SU-DHL-6 (cell line): Measurements from ENCODE around the gene FMN1.

ENCODE experiments used
- H2AFZ ChIP-seq: fragments of 200-600 bp; sonication (generic); 2 replicates; pipeline ENCODE4 v1.6.1; 2014; ENCODE audit warnings: low read depth, mild to moderate bottlenecking, moderate library complexity, mixed read lengths, antibody characterized with exemption, low read length; ENCODE audit not compliant: severe bottlenecking
- H3F3A ChIP-seq: fragments of 200-600 bp; shearing (Covaris generic); 2 replicates; pipeline ENCODE4 v1.6.0; 2016; ENCODE audit warnings: antibody characterized with exemption, mild to moderate bottlenecking; ENCODE audit not compliant: insufficient read depth
- H3K27ac ChIP-seq: fragments of 200-600 bp; sonication (generic); 2 replicates; pipeline ENCODE4 v1.5.1; 2016; ENCODE audit warnings: low read depth, mild to moderate bottlenecking, low read length, moderate library complexity, mixed read lengths
- H3K27me3 ChIP-seq: fragments of 200-600 bp; sonication (generic), shearing (Covaris generic); 2 replicates; pipeline ENCODE4 v1.6.0; 2014; ENCODE audit warnings: mild to moderate bottlenecking, low read length
- H3K36me3 ChIP-seq: fragments of 200-600 bp; sonication (generic); 2 replicates; pipeline ENCODE4 v1.6.1; 2014; ENCODE audit warnings: mild to moderate bottlenecking, low read length, mixed read lengths
- H3K4me2 ChIP-seq: fragments of 300-600, 200-600 bp; shearing (Covaris generic), sonication (generic); 2 replicates; pipeline ENCODE4 v1.6.0; 2014; ENCODE audit warnings: low read length, low read depth, mild to moderate bottlenecking; ENCODE audit not compliant: poor library complexity, severe bottlenecking
- H3K4me3 ChIP-seq: fragments of 200-600 bp; sonication (generic); 2 replicates; pipeline ENCODE4 v1.5.1; 2014; ENCODE audit warnings: antibody characterized with exemption, low read length, mild to moderate bottlenecking, mixed read lengths; ENCODE audit not compliant: insufficient read depth, poor library complexity, severe bottlenecking
- H3K79me2 ChIP-seq: fragments of 200-600 bp; sonication (generic); 2 replicates; pipeline ENCODE4 v1.6.1; 2014; ENCODE audit warnings: mild to moderate bottlenecking, low read length, moderate library complexity; ENCODE audit not compliant: insufficient read depth
- H3K9ac ChIP-seq: fragments of 200-600 bp; sonication (generic); 2 replicates; pipeline ENCODE4 v1.7.0; 2014; ENCODE audit warnings: mild to moderate bottlenecking, low read length
- H3K9me2 ChIP-seq: fragments of 200-600 bp; sonication (generic); replicated peaks from 2 replicates; pipeline ENCODE4 v1.6.1; 2014; ENCODE audit warnings: low read length; ENCODE audit not compliant: insufficient read depth
- H3K9me3 ChIP-seq: fragments of 200-600 bp; sonication (generic); 2 replicates; pipeline ENCODE4 v1.6.1; 2014; ENCODE audit warnings: low read length, mixed read lengths; ENCODE audit not compliant: insufficient read depth
- H4K20me1 ChIP-seq: fragments of 200-600 bp; sonication (generic); 2 replicates; pipeline ENCODE4 v1.6.1; 2014; ENCODE audit warnings: low read depth, mild to moderate bottlenecking, antibody characterized with exemption, low read length, moderate library complexity, mixed read lengths
- EZH2phosphoT487 ChIP-seq: fragments of 200-600 bp; sonication (generic), shearing (Covaris generic); conservative IDR thresholded peaks from 2 replicates; pipeline ENCODE4 v1.6.1; 2018; ENCODE audit warnings: mild to moderate bottlenecking, antibody characterized with exemption, low read length, moderate library complexity, mixed read lengths
- TF ChIP-seq, protein P1 (sequence below): fragments of 200-600 bp; sonication (generic); IDR thresholded peaks from one replicate; pipeline ENCODE4 v1.5.1; 2017; ENCODE audit warnings: antibody characterized with exemption, mild to moderate bottlenecking, low read length, moderate library complexity; ENCODE audit not compliant: insufficient read depth, poor library complexity, severe bottlenecking

The FMN1 gene

DNA sequence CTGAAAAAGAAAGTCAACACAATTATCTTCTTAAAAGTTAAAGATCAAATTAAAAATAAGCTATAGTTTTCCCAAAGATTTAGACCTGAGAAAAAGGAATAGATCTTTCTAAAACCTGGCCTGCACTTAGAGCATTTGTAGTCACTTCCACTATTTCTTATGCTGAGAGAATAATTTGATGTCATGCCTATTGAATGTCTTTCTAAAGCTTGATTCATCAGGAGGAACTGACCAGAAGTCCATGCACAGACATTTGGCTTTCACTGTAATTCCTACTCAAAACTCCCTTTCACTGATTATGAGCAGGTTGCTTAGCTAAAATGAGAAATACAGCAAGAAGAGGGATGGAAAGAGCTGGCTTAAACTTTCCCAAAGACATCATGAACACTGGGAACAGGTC is 472.4 kb downstream of the FMN1 start:
- Histone ChIP-seq H3K79me2 (no peaks in the 10 kb centered on the region), H3K36me3 (no peaks in the 10 kb centered on the region), H3K9ac (no peak overlapping the region), H3K27me3 (no peaks in the 10 kb centered on the region), H2AFZ (no peak overlapping the region), H3K4me3 (no peak overlapping the region), H3K27ac (no peak overlapping the region), H3F3A (no peaks in the 10 kb centered on the region), H4K20me1 (no peaks in the 10 kb centered on the region), H3K9me2 (no peaks in the 10 kb centered on the region), H3K9me3 (no peaks in the 10 kb centered on the region), H3K4me2 (no peak overlapping the region)
- TF ChIP-seq EZH2phosphoT487, result no peak
- TF ChIP-seq, protein P1, sequence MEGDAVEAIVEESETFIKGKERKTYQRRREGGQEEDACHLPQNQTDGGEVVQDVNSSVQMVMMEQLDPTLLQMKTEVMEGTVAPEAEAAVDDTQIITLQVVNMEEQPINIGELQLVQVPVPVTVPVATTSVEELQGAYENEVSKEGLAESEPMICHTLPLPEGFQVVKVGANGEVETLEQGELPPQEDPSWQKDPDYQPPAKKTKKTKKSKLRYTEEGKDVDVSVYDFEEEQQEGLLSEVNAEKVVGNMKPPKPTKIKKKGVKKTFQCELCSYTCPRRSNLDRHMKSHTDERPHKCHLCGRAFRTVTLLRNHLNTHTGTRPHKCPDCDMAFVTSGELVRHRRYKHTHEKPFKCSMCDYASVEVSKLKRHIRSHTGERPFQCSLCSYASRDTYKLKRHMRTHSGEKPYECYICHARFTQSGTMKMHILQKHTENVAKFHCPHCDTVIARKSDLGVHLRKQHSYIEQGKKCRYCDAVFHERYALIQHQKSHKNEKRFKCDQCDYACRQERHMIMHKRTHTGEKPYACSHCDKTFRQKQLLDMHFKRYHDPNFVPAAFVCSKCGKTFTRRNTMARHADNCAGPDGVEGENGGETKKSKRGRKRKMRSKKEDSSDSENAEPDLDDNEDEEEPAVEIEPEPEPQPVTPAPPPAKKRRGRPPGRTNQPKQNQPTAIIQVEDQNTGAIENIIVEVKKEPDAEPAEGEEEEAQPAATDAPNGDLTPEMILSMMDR, result no peak

DNA sequence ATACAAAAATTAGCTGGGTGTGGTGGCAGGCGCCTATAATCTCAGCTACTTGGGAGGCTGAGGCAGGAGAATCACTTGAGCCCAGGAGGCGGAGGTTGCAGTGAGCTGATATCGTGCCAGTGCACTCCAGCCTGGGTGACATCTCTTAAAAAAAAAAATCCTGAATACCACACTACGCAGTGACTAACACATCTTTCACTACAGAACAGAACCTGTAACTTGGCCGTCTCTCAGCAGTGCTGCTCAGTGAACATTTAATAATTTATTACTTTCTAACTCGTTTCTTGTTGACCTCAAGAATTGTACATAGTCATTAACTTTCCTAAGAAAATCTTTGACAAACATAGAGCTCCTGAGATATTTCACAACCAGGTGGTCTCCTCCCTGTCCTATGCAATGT is 472.9 kb downstream of the FMN1 start:
- Histone ChIP-seq H3K36me3 (no peaks in the 10 kb centered on the region), H3K9me2 (no peaks in the 10 kb centered on the region)

DNA sequence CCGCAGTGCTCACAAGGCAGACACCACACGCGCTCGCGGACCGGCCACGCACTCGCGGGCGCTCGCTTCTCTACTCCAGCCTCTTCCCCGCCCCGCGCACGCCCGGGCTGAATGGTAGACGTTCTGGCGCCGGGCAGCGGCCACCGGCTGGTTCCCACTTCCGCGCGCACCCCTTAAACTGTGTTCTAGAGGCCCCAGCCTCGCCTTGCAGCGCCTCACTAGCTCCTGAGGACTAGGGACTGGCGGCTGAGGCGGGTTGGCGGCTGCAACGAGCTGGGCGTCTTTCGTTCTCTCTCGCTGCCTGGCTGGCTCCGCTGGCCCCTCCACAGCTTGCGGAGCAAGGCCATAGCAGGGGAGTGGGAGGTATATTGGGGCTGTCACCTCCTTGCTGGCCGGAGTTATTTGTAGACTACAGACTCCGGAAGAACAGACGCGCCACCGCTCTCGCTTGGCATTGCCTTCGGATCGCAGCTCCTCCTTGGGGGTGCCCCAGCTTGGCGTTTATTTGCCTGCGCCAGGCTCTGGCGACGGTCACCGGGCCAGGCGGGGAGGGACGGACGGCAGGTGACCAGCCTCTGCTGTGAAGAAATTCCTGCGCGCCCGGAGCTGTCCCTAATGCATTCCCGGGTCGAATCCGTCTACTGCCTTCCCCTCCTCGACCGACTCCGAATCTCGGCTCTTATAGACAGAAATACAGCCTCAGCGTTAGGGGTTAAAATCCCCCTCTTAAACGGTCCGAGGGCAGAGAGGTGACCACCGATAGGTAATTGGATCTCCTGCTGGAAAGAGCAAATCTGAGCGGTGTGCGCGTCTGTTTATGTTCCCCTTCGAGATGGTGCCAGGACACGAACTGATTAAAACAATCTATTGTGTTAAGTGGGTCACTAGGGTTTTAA is 475.4 kb downstream of the FMN1 start:
- no peaks in the 10 kb centered on the region for H3F3A ChIP-seq
- no peak for TF ChIP-seq EZH2phosphoT487
- TF ChIP-seq, protein P1, result no peak
- H3K36me3 ChIP-seq, result no peaks in the 10 kb centered on the region
- H3K9ac ChIP-seq, result no peak overlapping the region
- H3K4me2 ChIP-seq, result no peak overlapping the region
- no peaks in the 10 kb centered on the region for H4K20me1 ChIP-seq
- H3K9me2 ChIP-seq, result no peaks in the 10 kb centered on the region
- no peak overlapping the region for H3K4me3 ChIP-seq
- no peaks in the 10 kb centered on the region for H3K27me3 ChIP-seq
- H3K79me2 ChIP-seq, result no peaks in the 10 kb centered on the region
- H3K27ac ChIP-seq, result no peak overlapping the region
- H3K9me3 ChIP-seq, result no peaks in the 10 kb centered on the region
- no peak overlapping the region for H2AFZ ChIP-seq

More for the DNA sequence above, 472.9 kb downstream of the FMN1 start:
- no peak overlapping the region for H3K9ac ChIP-seq
- no peak overlapping the region for H3K4me3 ChIP-seq
- no peaks in the 10 kb centered on the region for H3K27me3 ChIP-seq
- no peak overlapping the region for H2AFZ ChIP-seq
- no peak overlapping the region for H3K27ac ChIP-seq
- no peaks in the 10 kb centered on the region for H3K79me2 ChIP-seq
- H3K9me3 ChIP-seq, result no peaks in the 10 kb centered on the region
- no peaks in the 10 kb centered on the region for H4K20me1 ChIP-seq
- H3F3A ChIP-seq, result no peaks in the 10 kb centered on the region
- TF ChIP-seq EZH2phosphoT487, result no peak
- TF ChIP-seq, protein P1, result no peak
- H3K4me2 ChIP-seq, result no peak overlapping the region
